GM19455 (cell line): Measurements from ENCODE around the gene PCNX3.
"Not testable (repeated sequence)": the region's sequence is repeated elsewhere in the genome, so short reads cannot be mapped to it uniquely, and the experiment has no call there.

Experiments
- ATAC-seq: cut with Tn5 transposase; IDR thresholded peaks from one replicate; pipeline ENCODE4 v1.9.1; 2021; ENCODE audit not compliant: unreplicated experiment

The PCNX3 gene

DNA sequence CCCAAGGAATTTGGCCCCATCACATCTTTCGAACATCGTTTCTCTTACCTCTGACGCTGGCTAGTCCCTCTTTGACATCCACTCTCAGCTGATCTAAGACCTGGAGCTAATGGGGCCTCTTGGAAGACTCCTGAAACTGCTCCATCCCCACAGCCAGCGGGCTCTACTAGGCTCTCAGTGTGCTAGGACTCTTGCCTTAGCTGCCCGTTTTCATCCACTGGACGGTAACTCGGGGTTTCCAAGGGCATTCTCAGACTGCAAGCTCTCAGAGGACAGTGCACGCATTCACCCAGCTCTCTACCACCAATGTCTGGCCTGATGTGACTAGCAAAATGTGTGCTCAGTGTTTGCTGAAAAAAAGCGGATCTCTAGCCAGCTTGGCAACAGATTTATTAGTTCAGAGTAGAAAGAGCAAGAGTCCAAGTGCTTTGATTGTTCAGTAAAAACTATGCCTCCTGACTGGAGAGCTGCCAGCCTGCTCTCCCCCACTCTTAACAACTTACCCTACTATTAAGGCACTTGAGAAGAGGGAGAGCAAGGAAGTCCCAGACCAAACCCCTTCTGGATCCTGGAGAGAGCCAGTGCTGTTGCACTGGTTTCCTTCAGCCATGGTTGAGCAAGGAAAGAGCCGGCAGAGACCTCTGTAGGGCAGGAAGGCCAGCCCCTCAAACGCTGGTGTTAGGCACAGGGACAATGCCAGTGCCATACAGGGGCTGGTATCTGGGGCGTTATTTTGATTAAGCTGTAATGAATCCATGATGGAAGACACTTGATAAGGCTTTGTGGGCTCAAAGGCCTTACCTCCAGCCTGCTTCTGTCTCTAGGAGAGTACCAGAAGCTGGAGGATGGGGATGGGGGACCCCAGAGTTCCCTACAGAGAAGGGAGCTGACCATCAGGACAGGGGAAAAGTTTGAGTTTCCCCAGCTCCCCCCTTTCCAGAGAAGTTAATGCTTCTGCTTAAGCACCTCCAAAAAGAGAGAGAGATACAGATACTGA is 38.0 kb downstream of the PCNX3 start:
- ATAC-seq = no peak

DNA sequence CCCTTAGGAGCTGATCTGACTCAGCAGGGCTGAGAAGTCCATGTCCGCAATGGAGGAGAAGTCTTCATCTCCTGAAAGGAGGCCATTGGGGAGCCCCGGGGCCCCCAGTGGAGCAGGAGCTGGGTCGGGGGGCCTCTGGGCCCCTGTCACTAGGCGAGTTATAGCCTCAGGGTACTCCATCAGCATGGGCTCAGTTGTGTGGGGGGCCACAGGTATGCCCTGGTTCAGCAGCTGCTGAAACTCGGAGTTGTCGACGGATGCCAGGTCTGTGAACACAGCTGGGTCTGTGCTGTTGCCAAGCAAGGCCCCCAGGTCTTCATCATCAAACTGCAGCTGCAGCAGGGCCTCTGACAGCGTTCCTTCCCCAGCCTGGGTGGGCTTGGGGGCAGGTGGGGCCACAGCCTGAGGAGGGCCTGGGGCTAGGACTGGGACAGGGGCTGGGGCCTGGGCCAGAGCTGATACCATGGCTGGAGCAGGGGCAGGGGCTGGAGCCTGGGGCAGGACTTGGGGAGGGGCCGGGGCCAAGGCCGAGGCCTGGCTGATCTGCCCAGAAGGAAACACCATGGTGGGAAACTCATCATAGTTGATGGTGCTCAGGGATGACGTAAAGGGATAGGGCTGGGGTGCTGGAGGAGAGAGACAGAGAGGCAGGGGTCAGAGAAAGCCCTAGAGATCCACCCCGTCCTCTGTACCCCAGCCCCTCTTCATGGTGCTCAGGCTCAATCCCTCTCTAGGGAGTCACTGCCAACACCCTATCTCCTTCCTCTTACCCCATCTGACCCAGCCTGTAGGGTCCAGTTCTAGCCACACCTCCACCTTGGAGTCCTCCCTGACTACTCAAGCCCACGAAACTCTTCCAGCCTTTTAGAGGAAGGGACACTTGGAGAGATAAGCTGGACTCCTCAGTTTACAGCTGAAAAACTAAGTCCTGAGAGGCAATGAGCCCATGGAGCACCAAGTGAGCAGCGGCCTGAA is 39.1 kb downstream of the PCNX3 start:
- no peak for ATAC-seq

DNA sequence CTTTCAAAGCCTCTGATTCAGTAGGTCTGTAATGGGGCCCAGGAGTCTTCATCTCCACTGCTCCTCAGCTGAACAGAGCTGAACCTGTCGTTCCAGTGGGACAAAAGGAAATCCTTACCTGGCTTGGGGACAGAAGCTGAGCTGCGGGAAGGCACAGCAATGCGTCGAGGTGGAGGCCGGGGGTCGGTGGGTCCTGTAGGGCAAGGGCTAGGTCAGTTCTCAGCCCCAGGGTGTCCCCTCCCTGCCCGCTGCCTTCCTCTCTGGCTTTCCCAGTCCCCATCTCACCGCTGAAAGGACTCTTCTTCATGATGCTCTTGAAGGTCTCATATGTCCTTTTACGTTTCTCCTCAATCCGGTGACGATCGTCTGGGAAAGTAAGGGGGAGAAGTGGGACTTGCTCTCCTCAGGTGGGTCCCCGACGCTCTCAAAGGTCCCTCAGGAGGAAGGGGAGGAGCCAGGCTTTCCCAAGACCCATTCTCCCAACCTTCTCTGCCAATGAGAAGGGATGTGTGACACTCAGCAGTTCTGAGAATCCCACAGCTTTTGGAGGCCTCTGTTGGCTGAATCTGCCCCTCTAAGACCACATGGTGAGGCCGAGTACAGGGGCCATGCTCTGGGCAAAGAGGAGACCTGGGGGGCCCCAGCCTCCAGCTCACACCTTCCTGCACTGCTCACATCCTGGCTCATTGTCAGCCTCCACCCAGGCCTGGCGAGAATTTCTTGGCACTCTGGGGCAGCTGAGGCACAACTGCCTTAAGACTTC is 40.2 kb downstream of the PCNX3 start:
- no peak for ATAC-seq

DNA sequence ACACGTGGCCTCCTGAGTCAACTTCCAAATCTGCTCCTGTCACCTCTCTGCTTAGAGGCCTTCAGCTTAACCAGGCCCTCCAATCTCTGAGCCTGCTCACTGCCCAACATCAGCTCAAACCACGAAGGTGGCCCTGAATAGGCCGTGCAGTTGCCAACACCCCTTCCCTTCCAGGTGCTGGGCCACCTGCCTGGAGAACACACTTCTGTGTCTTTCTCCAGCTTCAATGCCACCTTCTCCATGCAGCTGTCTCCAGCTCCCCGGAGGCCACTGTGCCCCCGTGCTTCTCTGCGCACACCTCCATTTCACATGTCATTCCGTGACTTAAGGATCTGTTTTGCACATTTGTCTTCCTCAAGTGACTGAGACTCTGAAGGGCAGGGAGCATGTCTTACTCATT is 41.9 kb downstream of the PCNX3 start:
- ATAC-seq = no peak

DNA sequence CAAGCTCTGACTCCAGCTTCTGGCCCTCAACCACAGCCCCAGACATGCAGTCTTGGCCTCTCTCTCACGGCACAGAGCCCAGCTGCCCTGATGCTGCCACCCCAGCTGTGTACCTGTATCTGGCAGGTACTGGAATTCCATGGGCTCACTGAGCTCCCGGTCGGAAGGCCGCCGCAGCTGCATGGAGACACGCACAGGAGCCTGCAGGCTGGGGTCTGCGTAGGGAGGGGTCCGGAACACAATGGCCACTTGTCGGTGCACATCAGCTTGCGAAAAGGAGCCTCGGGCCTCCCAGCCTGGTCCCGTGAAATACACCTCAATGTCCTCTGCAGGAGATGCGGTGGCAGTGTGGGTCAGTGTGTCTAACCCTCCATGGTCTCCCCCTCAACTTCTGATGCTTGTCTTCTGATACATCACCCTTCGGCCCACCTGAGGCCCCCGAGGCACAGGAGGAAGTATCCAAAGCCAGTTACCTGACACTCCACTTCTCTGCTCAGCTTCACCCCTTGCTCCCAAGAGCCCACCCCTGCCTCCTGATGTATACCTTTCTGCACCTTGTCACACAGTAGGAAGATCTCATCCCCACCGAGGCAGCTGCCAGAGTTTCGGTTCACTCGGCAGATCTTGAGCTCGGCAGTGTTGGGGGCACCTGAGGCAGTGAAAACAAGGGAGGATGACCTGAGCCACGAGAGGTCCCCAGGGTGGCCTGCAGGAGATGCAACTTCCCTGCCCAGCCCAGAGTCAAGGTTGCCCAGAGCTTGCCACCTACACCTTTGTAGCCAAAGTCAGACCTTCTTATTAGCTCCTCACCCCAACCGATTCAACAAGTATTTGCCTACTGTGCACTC is 42.8 kb downstream of the PCNX3 start:
- no peak for ATAC-seq

DNA sequence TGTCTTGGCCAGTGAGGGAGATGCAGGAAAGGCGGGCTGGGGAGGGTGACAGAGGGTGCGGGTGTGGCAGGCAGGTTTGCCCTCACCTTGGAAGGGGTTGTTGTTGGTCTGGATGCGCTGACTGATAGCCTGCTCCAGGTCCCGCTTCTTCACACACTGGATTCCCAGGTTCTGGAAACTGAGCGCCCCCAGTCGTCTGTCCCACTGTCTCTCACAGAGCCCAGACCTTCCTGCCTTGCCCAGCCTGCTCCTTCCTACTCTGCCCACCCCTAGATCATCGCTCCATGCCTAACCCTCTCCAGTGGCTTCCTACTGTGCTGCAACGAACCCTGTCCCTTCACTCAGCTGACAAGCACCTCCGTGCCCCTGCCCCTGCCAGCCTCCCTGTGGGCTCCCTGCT is 44.5 kb downstream of the PCNX3 start:
- no peak for ATAC-seq

DNA sequence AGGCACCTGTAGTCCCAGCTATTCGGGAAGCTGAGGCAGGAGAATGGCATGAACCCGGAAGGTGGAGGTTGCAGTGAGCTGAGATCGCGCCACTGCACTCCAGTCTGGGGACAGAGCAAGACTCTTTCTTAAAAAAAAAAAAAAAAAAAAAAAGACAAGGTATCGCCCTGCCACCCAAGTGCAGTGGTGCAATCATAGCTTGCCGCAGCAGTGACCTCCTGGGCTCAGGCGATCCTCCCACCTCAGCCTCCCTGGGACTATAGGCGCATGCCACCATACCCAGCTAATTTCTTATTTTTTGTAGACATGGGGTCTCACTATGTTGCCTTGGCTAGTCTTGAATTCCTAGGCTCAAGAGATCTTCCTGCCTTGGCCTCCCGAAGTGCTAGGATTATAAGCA is 45.3 kb downstream of the PCNX3 start:
- not testable (repeated sequence) for ATAC-seq

DNA sequence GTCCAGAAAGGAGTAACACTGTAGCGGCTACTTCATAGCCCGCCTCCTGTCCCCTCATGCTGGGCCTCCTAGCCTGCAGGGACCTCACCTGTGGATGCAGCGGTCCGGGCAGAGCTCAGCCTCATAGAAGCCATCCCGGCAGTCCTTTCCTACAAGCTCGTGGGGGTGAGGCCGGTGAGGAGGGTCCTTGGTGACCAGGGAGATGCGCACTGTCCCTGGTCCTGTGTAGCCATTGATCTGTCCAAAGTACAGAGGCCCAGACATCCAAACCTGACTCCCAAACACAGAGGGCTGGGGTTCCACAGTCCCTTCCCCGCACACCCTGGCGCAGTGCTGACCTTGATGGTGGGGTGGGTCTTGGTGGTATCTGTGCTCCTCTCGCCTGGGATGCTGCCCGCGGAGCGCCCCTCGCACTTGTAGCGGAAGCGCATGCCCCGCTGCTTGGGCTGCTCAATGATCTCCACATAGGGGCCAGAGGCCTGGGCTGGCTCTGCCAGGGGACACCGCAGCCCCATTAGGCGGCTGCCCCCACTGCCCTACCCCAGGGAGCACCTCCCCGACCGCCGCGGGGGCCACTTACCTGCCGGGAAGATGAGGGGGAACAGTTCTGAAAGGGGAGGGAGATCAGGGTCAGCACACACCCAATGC is 46.1 kb downstream of the PCNX3 start:
- no peak for ATAC-seq

DNA sequence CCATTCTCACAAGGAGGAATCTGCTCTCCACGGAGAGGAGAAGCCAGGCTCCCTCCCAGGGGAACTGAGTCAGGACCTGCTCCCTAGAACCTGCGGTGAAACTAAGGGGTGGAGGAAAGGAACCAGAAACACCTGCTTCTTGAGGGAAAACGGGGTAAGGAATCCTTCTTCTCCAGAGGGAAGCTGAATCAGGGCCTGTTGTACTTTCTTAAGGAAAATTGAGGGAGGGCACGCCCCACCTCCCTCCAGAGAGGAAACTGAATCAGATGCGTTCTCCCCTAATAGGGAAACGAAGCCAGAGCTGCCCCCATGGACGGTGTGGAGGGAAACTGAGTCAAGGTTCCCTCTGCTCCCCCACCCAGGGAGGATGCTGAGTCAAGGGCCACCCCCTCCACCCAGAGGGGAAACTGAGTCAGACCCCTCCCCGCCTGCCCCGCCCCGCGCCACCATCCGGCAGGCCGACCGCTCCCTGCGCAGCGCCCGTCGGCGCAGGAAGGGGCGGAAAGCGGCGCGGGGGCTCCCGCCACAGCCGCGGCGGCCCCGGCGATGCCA is 46.7 kb downstream of the PCNX3 start:
- ATAC-seq = peak; percentile 12

DNA sequence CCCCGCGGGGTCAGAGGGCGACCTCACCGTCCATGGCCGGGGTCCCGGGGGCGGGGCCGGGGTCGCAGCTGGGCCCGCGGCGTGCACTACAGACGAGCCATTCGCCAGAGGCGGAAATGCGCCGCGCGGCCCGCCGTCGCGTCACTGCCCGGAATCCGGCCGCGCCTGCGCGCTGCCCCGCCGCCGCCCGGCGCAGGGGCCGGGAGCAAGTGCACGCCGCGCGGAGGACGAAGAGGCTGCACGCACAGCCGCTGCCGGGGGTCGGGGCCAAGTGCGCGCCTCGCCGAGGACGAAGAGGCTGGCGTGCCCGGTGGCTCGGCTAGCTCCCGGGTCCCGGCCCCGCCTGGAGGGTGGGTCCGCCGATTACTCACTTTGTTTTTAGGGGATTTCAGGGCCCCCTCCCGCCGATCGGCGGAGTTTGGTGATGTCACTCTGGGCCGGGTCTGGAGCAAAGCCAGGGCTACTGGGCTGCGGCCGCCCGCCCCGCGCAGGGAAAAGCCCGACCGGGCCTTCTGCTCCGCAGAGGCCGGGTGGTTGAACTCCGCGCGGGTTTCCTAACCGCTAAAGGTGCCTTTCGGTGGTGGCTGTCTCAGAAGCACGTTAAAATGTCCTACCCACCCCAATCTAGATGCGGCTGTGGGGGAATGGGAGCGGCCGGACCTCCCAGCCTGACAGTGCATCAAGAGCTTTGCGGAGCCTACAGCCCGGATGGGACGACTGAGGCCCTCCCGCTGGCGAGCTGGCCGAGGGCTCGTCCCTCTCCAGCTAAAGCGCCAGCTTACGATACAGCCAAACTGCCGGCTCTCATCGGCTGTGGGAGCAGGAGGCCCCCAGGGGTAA is 47.4 kb downstream of the PCNX3 start, which contains the start of gene RELA:
RELA (minus strand) TSS at position 118 of the 840 bp plus-strand sequence; CDS start at position 34, 84 bp downstream.
- peak; percentile 79 for ATAC-seq

DNA sequence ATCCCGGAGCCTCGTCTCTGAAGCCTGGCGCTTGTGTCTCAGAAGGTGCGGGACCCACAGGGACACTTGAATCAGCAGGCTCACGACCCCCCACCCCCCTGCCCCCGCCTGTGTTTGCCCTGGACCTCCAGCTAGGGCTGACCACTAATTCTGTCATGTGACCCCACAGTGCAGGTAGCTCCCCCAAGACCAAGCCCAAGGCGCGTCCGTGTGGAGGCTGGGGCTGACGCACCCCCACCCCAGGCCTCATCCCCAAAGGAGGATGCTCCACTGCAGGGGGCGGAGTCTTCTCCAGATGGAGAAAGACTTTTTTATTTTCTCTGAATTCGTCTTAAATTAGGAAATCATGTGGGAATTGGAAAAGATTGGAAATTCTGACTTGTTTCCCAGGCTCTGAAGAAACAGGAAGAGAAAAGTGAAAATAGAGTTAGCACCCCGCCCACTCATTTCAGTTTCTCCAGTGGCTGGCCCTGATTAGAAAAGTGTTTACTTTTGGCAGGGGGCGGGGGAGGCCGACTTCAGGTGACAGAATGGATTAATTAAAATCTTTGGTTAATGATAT is 48.1 kb downstream of the PCNX3 start:
- peak; percentile 16 for ATAC-seq

DNA sequence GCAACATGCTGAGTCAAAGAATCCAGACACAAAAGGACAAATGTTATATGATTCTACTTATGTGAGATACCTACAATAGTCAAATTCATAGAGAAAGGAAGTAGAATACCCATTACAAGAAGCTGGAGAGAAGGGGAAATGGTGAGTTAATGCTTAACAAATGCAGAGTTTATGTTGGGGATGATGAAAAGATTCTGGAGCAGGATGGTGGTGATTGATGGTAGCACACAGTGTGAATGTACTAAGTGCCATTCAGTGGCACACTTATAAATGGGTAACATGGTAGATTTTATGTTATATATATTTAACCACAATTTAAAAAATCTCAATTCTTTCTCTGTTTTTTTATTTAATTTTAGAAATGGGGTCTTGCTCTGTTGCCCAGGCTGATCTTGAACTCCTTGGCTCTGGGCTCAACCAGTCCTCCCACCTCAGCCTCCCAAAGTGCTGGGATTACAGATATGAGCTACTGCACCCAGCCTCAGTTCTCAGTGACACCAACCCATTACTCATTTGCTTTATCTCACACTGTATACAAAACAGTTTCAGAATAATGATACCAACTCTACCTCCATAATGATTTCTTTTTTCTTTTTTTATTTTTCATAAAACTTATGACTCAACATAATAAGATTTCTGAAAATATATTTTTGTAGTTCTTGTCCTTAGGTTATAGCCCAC is 56.7 kb downstream of the PCNX3 start:
- ATAC-seq = no peak

DNA sequence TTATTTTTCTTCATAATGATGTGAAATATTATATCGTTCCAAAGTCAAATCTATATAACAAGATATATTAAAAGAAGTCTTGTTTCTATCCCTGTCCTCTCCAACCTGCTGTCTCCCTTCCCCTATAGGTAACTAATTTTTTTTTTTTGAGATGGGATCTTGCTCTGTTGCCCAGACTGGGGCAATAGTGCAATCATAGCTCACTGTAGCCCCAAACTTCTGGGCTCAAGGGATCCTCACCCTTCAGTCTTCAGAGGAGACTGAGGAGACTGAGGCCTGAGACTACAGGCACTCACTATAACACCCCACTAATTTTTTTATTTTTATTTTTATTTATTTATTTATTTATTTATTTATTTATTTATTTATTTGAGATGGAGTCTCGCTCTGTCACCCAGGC is 57.4 kb downstream of the PCNX3 start:
- ATAC-seq = no peak

DNA sequence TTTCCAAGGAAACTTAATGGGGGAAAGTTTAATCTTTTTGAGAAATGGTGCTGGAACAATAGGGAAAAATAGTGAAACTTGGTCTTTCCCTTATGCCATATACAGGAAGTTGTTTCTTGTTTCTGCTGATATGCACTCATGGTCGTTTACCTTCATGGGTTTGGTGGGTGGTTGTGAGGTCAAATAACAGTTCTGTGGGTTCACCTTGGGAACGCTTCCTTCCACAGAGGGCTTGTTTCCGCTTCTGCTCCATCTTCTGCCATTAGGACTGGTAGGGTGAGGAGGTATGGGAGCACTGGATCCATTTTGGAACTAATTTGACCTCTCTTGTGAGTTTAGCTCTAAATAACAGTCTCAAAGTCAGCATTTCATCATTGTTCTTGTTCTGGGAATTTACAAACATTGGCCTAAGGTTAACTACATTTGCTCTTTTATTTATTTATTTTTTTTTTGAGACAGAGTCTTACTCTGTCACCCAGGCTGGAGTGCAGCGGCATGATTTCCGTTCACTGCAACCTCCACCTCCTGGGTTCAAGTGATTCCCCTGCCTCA is 64.7 kb downstream of the PCNX3 start:
- ATAC-seq = no peak

DNA sequence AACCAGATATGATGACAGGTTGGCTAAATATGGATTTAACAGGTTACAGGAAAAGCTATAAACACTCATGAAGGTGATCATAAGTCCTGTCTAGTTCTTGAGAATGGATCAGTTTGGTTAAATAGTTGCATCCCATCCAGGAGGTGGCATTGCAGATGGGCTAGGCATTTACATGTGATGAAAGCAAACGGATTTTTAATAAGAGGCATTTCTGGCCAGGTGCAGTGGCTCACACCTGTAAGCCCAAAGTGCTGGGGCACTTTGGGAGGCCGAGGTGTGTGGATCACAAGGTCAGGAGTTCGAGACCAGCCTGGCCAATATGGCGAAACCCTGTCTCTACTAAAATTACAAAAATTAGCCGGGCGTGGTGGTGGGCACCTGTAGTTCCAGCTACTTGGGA is 67.9 kb downstream of the PCNX3 start:
- ATAC-seq = not testable (repeated sequence)

DNA sequence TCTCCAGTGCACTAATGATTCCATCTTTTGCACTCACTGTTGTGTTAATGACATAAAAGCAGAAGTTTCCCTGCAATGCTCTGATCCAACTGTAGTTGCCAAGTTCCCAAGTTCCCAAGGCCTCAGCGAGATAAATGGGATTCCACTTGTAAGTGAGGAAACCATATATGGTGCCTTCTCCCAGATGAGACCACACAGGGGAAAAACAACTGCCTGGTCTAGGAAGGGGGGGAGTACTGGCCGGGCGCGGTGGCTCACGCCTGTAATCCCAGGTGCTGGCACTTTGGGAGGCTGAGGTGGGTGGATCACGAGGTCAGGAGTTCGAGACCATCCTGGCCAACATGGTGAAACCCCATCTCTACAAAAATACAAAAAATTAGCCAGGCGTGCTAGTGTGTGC is 70.4 kb downstream of the PCNX3 start:
- no peak for ATAC-seq
